HepG2 (cell line): ENCODE results near the gene ADAMTS4. TPM values are rescaled to one million over a fixed set of nuclear protein-coding genes. Genes with fewer than 3 reads are reported as not detected.
A peak's percentile ranks its signal among the peaks of the same experiment; 100 is the strongest.

Source experiments
- BHLHE40 ChIP-seq: IDR thresholded peaks from 2 replicates; pipeline ENCODE4 v1.6.1; 2011; ENCODE audit warnings: low read length, improper control_type of control experiment
- CREBL2 ChIP-seq: sonication (generic); formaldehyde crosslinking; IDR thresholded peaks from 2 replicates; pipeline ENCODE4 v1.8.1; 2023; ENCODE audit warnings: missing genetic modification reagents, mild to moderate bottlenecking, borderline replicate concordance
- EP300 ChIP-seq, 3 experiments: sonication (generic) in 1 of 3; formaldehyde crosslinking in 1 of 3; IDR thresholded peaks; 2 replicates each; pipeline versions ENCODE4 v1.5.1 to v1.6.1; 2011 to 2020; ENCODE audit warnings: low read depth in 2 of 3, low read length in 2 of 3, borderline replicate concordance in 1 of 3, improper control_type of control experiment in 1 of 3, mild to moderate bottlenecking in 1 of 3, missing genetic modification reagents in 1 of 3, moderate library complexity in 1 of 3
- HNF4A ChIP-seq: sonication (generic); formaldehyde crosslinking; IDR thresholded peaks from 2 replicates; pipeline ENCODE4 v1.4.0; 2020; ENCODE audit warnings: missing genetic modification reagents
- ISL2 ChIP-seq: sonication (generic); formaldehyde crosslinking; IDR thresholded peaks from 2 replicates; pipeline ENCODE4 v1.5.0; 2020; ENCODE audit warnings: missing genetic modification reagents
- MAFK ChIP-seq, 2 experiments: IDR thresholded peaks in 1 of 2; conservative IDR thresholded peaks in 1 of 2; 2 replicates each; pipeline ENCODE4 v1.6.1; 2011; ENCODE audit warnings: improper control_type of control experiment in 2 of 2, low read length in 2 of 2
- MXD1 ChIP-seq: sonication (generic); formaldehyde crosslinking; IDR thresholded peaks from 2 replicates; pipeline ENCODE4 v1.4.0; 2020; ENCODE audit warnings: mild to moderate bottlenecking, missing genetic modification reagents
- NCOR1 ChIP-seq: fragments of 200-600 bp; sonication (generic); IDR thresholded peaks from 2 replicates; pipeline ENCODE4 v1.7.0; 2017; ENCODE audit warnings: antibody characterized with exemption, low read length, borderline replicate concordance
- POLR2AphosphoS5 ChIP-seq: IDR thresholded peaks from 2 replicates; pipeline ENCODE4 v1.6.1; 2012; ENCODE audit warnings: low read depth, low read length
- SMAD1 ChIP-seq: sonication (generic); formaldehyde crosslinking; IDR thresholded peaks from 2 replicates; pipeline ENCODE4 v1.4.0; 2020; ENCODE audit warnings: missing genetic modification reagents, low read depth, mild to moderate bottlenecking, borderline replicate concordance
- ZBTB10 ChIP-seq: sonication (generic); formaldehyde crosslinking; IDR thresholded peaks from 2 replicates; pipeline ENCODE4 v1.4.0; 2020; ENCODE audit warnings: missing genetic modification reagents, borderline replicate concordance
- ZFP1 ChIP-seq: IDR thresholded peaks from 2 replicates; pipeline ENCODE4 v1.6.1; 2016
- ZNF225 ChIP-seq: sonication (generic); formaldehyde crosslinking; IDR thresholded peaks from 2 replicates; pipeline ENCODE4 v1.4.0; 2020; ENCODE audit warnings: mild to moderate bottlenecking, missing genetic modification reagents
- ZNF256 ChIP-seq: sonication (generic); formaldehyde crosslinking; conservative IDR thresholded peaks from 2 replicates; pipeline ENCODE4 v1.4.0; 2020; ENCODE audit warnings: missing genetic modification reagents
- ZNF574 ChIP-seq: sonication (generic); formaldehyde crosslinking; IDR thresholded peaks from 2 replicates; pipeline ENCODE4 v1.4.0; 2020; ENCODE audit warnings: missing genetic modification reagents
- ZNF598 ChIP-seq: sonication (generic); formaldehyde crosslinking; IDR thresholded peaks from 2 replicates; pipeline ENCODE4 v1.5.1; 2020; ENCODE audit warnings: mild to moderate bottlenecking, missing genetic modification reagents, borderline replicate concordance
- polyA plus RNA-seq, 8 experiments: library from polyadenylated mRNA; depleted of rRNA in 3 of 8; stranded (reverse) in 7 of 8; unstranded in 1 of 8; fragments of >200 nt; fragmentation: Illumina TruSeq in 4 of 8; extraction: Trizol in 4 of 8; gene quantifications; 2 replicates each; pipeline versions ENCODE4 v1.2.1 to v1.2.3, GENCODE V29; 2011 to 2016; ENCODE audit warnings: low read depth in 4 of 8, missing spikeins in 1 of 8, mixed read lengths in 1 of 8; ENCODE audit not compliant: insufficient read depth in 1 of 8
- total RNA-seq, 5 experiments: library from RNA; depleted of rRNA; stranded (reverse); fragments of >200 nt; fragmentation: Illumina TruSeq; extraction: Trizol; gene quantifications; 2 replicates each; pipeline ENCODE4 v1.2.3, GENCODE V29; 2016; ENCODE audit warnings: low read depth in 1 of 5

ADAMTS4 gene
- total and polyA plus RNA-seq, 2 of the 13 experiments (the other 11 are each of a cell fraction or from before 2014, with no cell fraction given): 0.51 to 1.7 TPM

- TF ChIP-seq ZBTB10 (CRISPR knock-in tag) (no peak), MAFK (conservative IDR thresholded peaks at IDR 0.05 in 1 of 2, IDR thresholded peaks at IDR 0.05 in 1 of 2; ENCODE audit: low read length in 2 of 2) (no peak), POLR2AphosphoS5 (peak; percentile 33), MXD1 (CRISPR knock-in tag) (peak; percentile 76), CREBL2 (CRISPR knock-in tag) (no peak), ZFP1 (CRISPR knock-in tag) (peak; percentile 48; the same call in 1 of the 2 replicates), NCOR1 (no peak), ZNF598 (no peak), ZNF574 (CRISPR knock-in tag) (peak; percentile 82), ZNF256 (CRISPR knock-in tag) (0 out of 2 replicates have a peak, but pooled peaks have one; percentile 62), BHLHE40 (peak; percentile 80), ISL2 (peak; percentile 39; the same call in 1 of the 2 replicates), SMAD1 (CRISPR knock-in tag) (no peak), ZNF225 (CRISPR knock-in tag) (peak; percentile 67; the same call in 1 of the 2 replicates), EP300 (IDR thresholded peaks at IDR 0.05; ENCODE audit: low read depth in 2 of 2, low read length in 2 of 2) (0 out of 4 replicates have a peak, but pooled peaks of 1 of the 2 experiments have one; percentile 10), EP300 (CRISPR knock-in tag; IDR thresholded peaks at IDR 0.05; ENCODE audit: borderline replicate concordance) (no peak; the same call in 1 of the 2 replicates), HNF4A (peak; percentile 16; the same call in 1 of the 2 replicates)
Observed at GRCh38 chr1:161165742-161166668, 32.8 kb downstream of the ADAMTS4 start, which contains the start of gene PPOX (continued).
